Mesothelial cell of epicardium (in vitro differentiated cells): Measurements from ENCODE around the gene NRP1. TPM values are rescaled to one million over a fixed set of nuclear protein-coding genes. Genes with fewer than 3 reads are reported as not detected.

Experiments
- DNase-seq, 2 experiments: peaks; one replicate each; pipeline ENCODE4 v3.0.0; 2021; ENCODE audit warnings: low spot score in 2 of 2; ENCODE audit not compliant: unreplicated experiment in 2 of 2
- H3K27ac Mint-ChIP-seq: 2 replicates; pipeline ENCODE4 v1.8.0; 2021; ENCODE audit warnings: mixed read lengths
- H3K27me3 Mint-ChIP-seq: 2 replicates; pipeline ENCODE4 v1.8.0; 2021; ENCODE audit warnings: low read depth, mixed read lengths
- H3K36me3 Mint-ChIP-seq: 2 replicates; pipeline ENCODE4 v1.8.0; 2021; ENCODE audit warnings: mixed read lengths
- H3K4me1 Mint-ChIP-seq: 2 replicates; pipeline ENCODE4 v1.8.0; 2021; ENCODE audit warnings: mixed read lengths
- H3K4me3 Mint-ChIP-seq: 2 replicates; pipeline ENCODE4 v1.8.0; 2021; ENCODE audit warnings: mild to moderate bottlenecking, moderate library complexity, mixed read lengths
- H3K9me3 Mint-ChIP-seq: 2 replicates; pipeline ENCODE4 v1.8.0; 2021; ENCODE audit warnings: mixed read lengths
- CTCF ChIP-seq: fragments of 200-600 bp; sonication (generic); IDR thresholded peaks from one replicate; pipeline ENCODE4 v1.5.0; 2021; ENCODE audit warnings: antibody characterized with exemption; ENCODE audit not compliant: unreplicated experiment
- total RNA-seq: library from RNA; stranded (reverse); gene quantifications from 3 replicates; pipeline ENCODE4 v1.2.1, GENCODE V29; 2021

NRP1 gene
- total RNA-seq, 1 donor from 2014 or later, result 47.7 TPM

GRCh38 chr10:33353853-33354252 is 19.4 kb upstream of the NRP1 start:
- H3K36me3 Mint-ChIP-seq, result no peaks in the 10 kb centered on the region
- H3K27ac Mint-ChIP-seq, result no peak overlapping the region
- TF ChIP-seq CTCF, result no peak
- DNase-seq, result no peak
- no peaks in the 10 kb centered on the region for H3K27me3 Mint-ChIP-seq
- peaks cover 17% of the 10 kb centered on the region for H3K4me1 Mint-ChIP-seq
- H3K9me3 Mint-ChIP-seq, result no peaks in the 10 kb centered on the region
- no peak overlapping the region for H3K4me3 Mint-ChIP-seq

- DNase-seq, result no peak
- Mint-ChIP-seq H3K36me3 (no peaks in the 10 kb centered on the region), H3K27ac (no peak overlapping the region), H3K27me3 (no peaks in the 10 kb centered on the region), H3K9me3 (no peaks in the 10 kb centered on the region), H3K4me1 (peaks cover 17% of the 10 kb centered on the region), H3K4me3 (no peak overlapping the region)
- no peak for TF ChIP-seq CTCF
Measured at GRCh38 chr10:33353334-33353733, 18.9 kb upstream of the NRP1 start.

GRCh38 chr10:33352615-33353014 is 18.1 kb upstream of the NRP1 start:
- no peaks in the 10 kb centered on the region for H3K27me3 Mint-ChIP-seq
- H3K4me1 Mint-ChIP-seq, result peaks cover 17% of the 10 kb centered on the region
- no peak overlapping the region for H3K4me3 Mint-ChIP-seq
- no peak for TF ChIP-seq CTCF
- H3K9me3 Mint-ChIP-seq, result no peaks in the 10 kb centered on the region
- no peak for DNase-seq
- no peak overlapping the region for H3K27ac Mint-ChIP-seq
- H3K36me3 Mint-ChIP-seq, result no peaks in the 10 kb centered on the region

GRCh38 chr10:33352175-33352574 is 17.7 kb upstream of the NRP1 start:
- Mint-ChIP-seq H3K27me3 (no peaks in the 10 kb centered on the region), H3K36me3 (no peaks in the 10 kb centered on the region), H3K9me3 (no peaks in the 10 kb centered on the region), H3K4me1 (peaks cover 19% of the 10 kb centered on the region), H3K27ac (no peak overlapping the region), H3K4me3 (no peak overlapping the region)
- DNase-seq, result no peak
- no peak for TF ChIP-seq CTCF

- Mint-ChIP-seq H3K9me3 (no peaks in the 10 kb centered on the region), H3K36me3 (no peaks in the 10 kb centered on the region), H3K4me3 (no peak overlapping the region), H3K27ac (no peak overlapping the region), H3K4me1 (peaks cover 22% of the 10 kb centered on the region), H3K27me3 (no peaks in the 10 kb centered on the region)
- no peak for DNase-seq
- no peak for TF ChIP-seq CTCF
Measured at GRCh38 chr10:33350041-33350440, 15.6 kb upstream of the NRP1 start.

GRCh38 chr10:33349268-33349667 is 14.8 kb upstream of the NRP1 start:
- Mint-ChIP-seq H3K36me3 (no peaks in the 10 kb centered on the region), H3K27ac (no peak overlapping the region)
- no peak for TF ChIP-seq CTCF

More at GRCh38 chr10:33349268-33349667, 14.8 kb upstream of the NRP1 start:
- Mint-ChIP-seq H3K27me3 (no peaks in the 10 kb centered on the region), H3K9me3 (peaks cover 4% of the 10 kb centered on the region), H3K4me1 (peaks cover 22% of the 10 kb centered on the region), H3K4me3 (no peak overlapping the region)
- no peak for DNase-seq
